HEK293 (cell line): ENCODE measurements around the gene USP5.
A peak's percentile ranks its signal among the peaks of the same experiment; 100 is the strongest.

Experiments
- CTCF ChIA-PET: fragments of 350-600 bp; formaldehyde crosslinking; extraction: SDS; loops from one replicate; lab custom pipeline; 2021; ENCODE audit warnings: antibody characterized with exemption; lab: Yijun Ruan, JAX
- POLR2A ChIA-PET: fragments of 300-600 bp; formaldehyde crosslinking; extraction: SDS; loops from one replicate; lab custom pipeline; 2020; ENCODE audit warnings: antibody characterized with exemption, inconsistent platforms; lab: Yijun Ruan, JAX
- H3K27ac ChIP-seq: fragments of 200-500 bp; sonication (Bioruptor generic); 2 replicates; pipeline ENCODE4 v1.5.1; 2014; ENCODE audit warnings: low read depth, low read length, control low read depth, inconsistent platforms; ENCODE audit errors: extremely low read depth
- H3K36me3 ChIP-seq, 2 experiments: fragments of 200-500 bp in 1 of 2; sonication (Bioruptor generic) in 1 of 2; 1 replicate in 1 of 2; 2 replicates in 1 of 2; pipeline ENCODE4 v1.5.1; 2014 to 2017; ENCODE audit warnings: inconsistent platforms in 2 of 2, low read length in 2 of 2; ENCODE audit not compliant: control insufficient read depth in 2 of 2, insufficient read depth in 1 of 2
- H3K4me1 ChIP-seq: fragments of 200-500 bp; sonication (Bioruptor generic); 2 replicates; pipeline ENCODE4 v1.5.1; 2014; ENCODE audit warnings: mild to moderate bottlenecking, low read length, inconsistent platforms; ENCODE audit not compliant: control insufficient read depth, insufficient read depth
- H3K4me3 ChIP-seq: 2 replicates; pipeline ENCODE4 v1.5.1; 2011; ENCODE audit warnings: low read depth, mild to moderate bottlenecking, control low read depth, low read length, moderate library complexity
- H3K9me3 ChIP-seq: fragments of 200-500 bp; sonication (Bioruptor generic); 2 replicates; pipeline ENCODE4 v1.5.1; 2014; ENCODE audit warnings: low read depth, low read length, inconsistent platforms; ENCODE audit not compliant: control insufficient read depth, insufficient read depth
- EGR2 ChIP-seq: fragments of 450-650 bp; formaldehyde crosslinking; IDR thresholded peaks from 2 replicates; pipeline ENCODE4 v1.5.1; 2016; ENCODE audit warnings: low read depth, missing biosample characterization, missing genetic modification characterization
- GFI1B ChIP-seq: fragments of 450-650 bp; formaldehyde crosslinking; IDR thresholded peaks from 2 replicates; pipeline ENCODE4 v1.5.1; 2016; ENCODE audit warnings: missing biosample characterization, missing genetic modification characterization
- GLI2 ChIP-seq: fragments of 450-650 bp; formaldehyde crosslinking; IDR thresholded peaks from 2 replicates; pipeline ENCODE4; 2017; ENCODE audit warnings: missing biosample characterization, missing genetic modification characterization, low read depth, borderline replicate concordance
- IKZF3 ChIP-seq: fragments of 450-650 bp; IDR thresholded peaks from 2 replicates; pipeline ENCODE4 v1.5.0; 2018; ENCODE audit warnings: missing biosample characterization, mild to moderate bottlenecking, missing genetic modification characterization, moderate library complexity
- SP7 ChIP-seq: fragments of 450-650 bp; formaldehyde crosslinking; IDR thresholded peaks from 2 replicates; pipeline ENCODE4 v1.5.1; 2016; ENCODE audit warnings: missing biosample characterization, missing genetic modification characterization
- ZBTB20 ChIP-seq: fragments of 450-650 bp; formaldehyde crosslinking; IDR thresholded peaks from 2 replicates; pipeline ENCODE4 v1.5.1; 2016; ENCODE audit warnings: missing biosample characterization, missing genetic modification characterization
- ZFHX2 ChIP-seq: fragments of 450-650 bp; formaldehyde crosslinking; conservative IDR thresholded peaks from 2 replicates; pipeline ENCODE4 v1.5.1; 2016; ENCODE audit warnings: missing biosample characterization, missing genetic modification characterization
- ZFP37 ChIP-seq: fragments of 450-650 bp; formaldehyde crosslinking; IDR thresholded peaks from 2 replicates; pipeline ENCODE4 v1.5.1; 2016; ENCODE audit warnings: missing biosample characterization, missing genetic modification characterization
- ZFP41 ChIP-seq: fragments of 450-650 bp; formaldehyde crosslinking; IDR thresholded peaks from 2 replicates; pipeline ENCODE4 v1.5.1; 2016; ENCODE audit warnings: missing biosample characterization, missing genetic modification characterization, borderline replicate concordance
- ZIC2 ChIP-seq: fragments of 450-650 bp; formaldehyde crosslinking; IDR thresholded peaks from 2 replicates; pipeline ENCODE4 v1.5.1; 2016; ENCODE audit warnings: missing biosample characterization, missing genetic modification characterization
- ZNF184 ChIP-seq: fragments of 450-650 bp; IDR thresholded peaks from 2 replicates; pipeline ENCODE4 v1.5.1; 2018; ENCODE audit warnings: missing biosample characterization, mild to moderate bottlenecking, missing genetic modification characterization
- ZNF211 ChIP-seq: fragments of 450-650 bp; formaldehyde crosslinking; IDR thresholded peaks from 2 replicates; pipeline ENCODE4 v1.5.1; 2016; ENCODE audit warnings: low read depth, missing biosample characterization, missing genetic modification characterization
- ZNF341 ChIP-seq: fragments of 450-650 bp; formaldehyde crosslinking; IDR thresholded peaks from 2 replicates; pipeline ENCODE4; 2016; ENCODE audit warnings: low read depth, missing biosample characterization, missing genetic modification characterization
- ZNF37A ChIP-seq: fragments of 450-650 bp; IDR thresholded peaks from 2 replicates; pipeline ENCODE4 v1.5.1; 2018; ENCODE audit warnings: missing biosample characterization, missing genetic modification characterization
- ZNF416 ChIP-seq: fragments of 450-650 bp; formaldehyde crosslinking; IDR thresholded peaks from 2 replicates; pipeline ENCODE4 v1.5.1; 2016; ENCODE audit warnings: missing biosample characterization, missing genetic modification characterization
- ZNF501 ChIP-seq: fragments of 450-650 bp; formaldehyde crosslinking; IDR thresholded peaks from 2 replicates; pipeline ENCODE4 v1.5.1; 2016; ENCODE audit warnings: missing biosample characterization, missing genetic modification characterization
- ZNF600 ChIP-seq: fragments of 450-650 bp; formaldehyde crosslinking; IDR thresholded peaks from 2 replicates; pipeline ENCODE4 v1.5.1; 2016; ENCODE audit warnings: missing biosample characterization, missing genetic modification characterization
- ZNF610 ChIP-seq: fragments of 450-650 bp; formaldehyde crosslinking; IDR thresholded peaks from 2 replicates; pipeline ENCODE4 v1.5.1; 2016; ENCODE audit warnings: missing biosample characterization, missing genetic modification characterization, borderline replicate concordance
- ZNF626 ChIP-seq: fragments of 450-650 bp; sonication (Bioruptor Pico); formaldehyde crosslinking; IDR thresholded peaks from 2 replicates; pipeline ENCODE4 v1.5.1; 2018; ENCODE audit warnings: missing biosample characterization, missing genetic modification characterization, inconsistent platforms
- ZNF707 ChIP-seq: fragments of 450-650 bp; formaldehyde crosslinking; IDR thresholded peaks from 2 replicates; pipeline ENCODE4 v1.5.1; 2016; ENCODE audit warnings: missing biosample characterization, missing genetic modification characterization
- ZXDB ChIP-seq: fragments of 450-650 bp; formaldehyde crosslinking; IDR thresholded peaks from 2 replicates; pipeline ENCODE4 v1.5.1; 2016; ENCODE audit warnings: missing biosample characterization, missing genetic modification characterization
- TF ChIP-seq, protein P1 (sequence below): fragments of 450-650 bp; formaldehyde crosslinking; IDR thresholded peaks from 2 replicates; pipeline ENCODE4 v1.5.1; 2016; ENCODE audit warnings: missing biosample characterization, missing genetic modification characterization
- TF ChIP-seq, protein P2 (sequence below): fragments of 450-650 bp; formaldehyde crosslinking; IDR thresholded peaks from 2 replicates; pipeline ENCODE4 v1.5.1; 2017; ENCODE audit warnings: missing biosample characterization, missing genetic modification characterization
- TF ChIP-seq, protein P3 (sequence below): fragments of 450-650 bp; formaldehyde crosslinking; IDR thresholded peaks from 2 replicates; pipeline ENCODE4 v1.5.1; 2016; ENCODE audit warnings: missing biosample characterization, missing genetic modification characterization
- TF ChIP-seq, protein P4 (sequence below): fragments of 450-650 bp; formaldehyde crosslinking; IDR thresholded peaks from 2 replicates; pipeline ENCODE4 v1.5.1; 2016; ENCODE audit warnings: missing biosample characterization, missing genetic modification characterization
- TF ChIP-seq, protein P5 (sequence below): fragments of 450-650 bp; formaldehyde crosslinking; IDR thresholded peaks from 2 replicates; pipeline ENCODE4 v1.5.1; 2017; ENCODE audit warnings: missing biosample characterization, missing genetic modification characterization

The USP5 gene

DNA sequence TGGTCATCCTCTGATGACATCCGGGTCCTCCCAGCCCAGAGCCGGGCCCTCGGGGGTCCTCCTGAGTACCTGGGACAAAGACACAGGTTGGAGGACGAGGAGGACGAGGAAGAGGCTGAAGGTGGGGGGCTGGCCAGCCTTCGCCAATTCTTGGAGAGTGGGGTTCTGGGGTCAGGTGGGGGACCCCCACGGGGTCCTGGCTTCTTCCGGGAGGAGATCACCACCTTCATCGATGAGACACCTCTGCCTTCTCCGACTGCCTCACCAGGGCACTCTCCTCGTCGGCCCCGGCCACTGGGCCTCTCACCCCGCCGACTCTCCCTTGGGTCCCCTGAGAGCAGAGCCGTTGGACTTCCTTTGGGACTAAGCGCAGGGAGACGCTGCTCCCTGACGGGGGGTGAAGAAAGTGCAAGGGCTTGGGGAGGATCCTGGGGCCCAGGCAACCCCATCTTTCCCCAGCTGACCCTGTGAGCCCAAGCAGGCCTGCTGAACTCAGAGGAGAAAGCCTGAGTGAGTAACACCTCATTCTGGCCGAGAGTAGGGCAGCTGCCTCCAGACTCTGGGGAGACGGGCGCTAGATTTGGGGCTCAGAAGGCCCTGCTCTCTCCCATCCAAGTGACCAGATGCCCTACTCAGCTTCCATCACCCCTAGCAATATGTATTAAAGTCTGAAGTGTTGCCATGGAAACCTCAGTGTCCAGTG is 25.1 kb upstream of the USP5 start (continued):
- TF ChIP-seq, protein P1, sequence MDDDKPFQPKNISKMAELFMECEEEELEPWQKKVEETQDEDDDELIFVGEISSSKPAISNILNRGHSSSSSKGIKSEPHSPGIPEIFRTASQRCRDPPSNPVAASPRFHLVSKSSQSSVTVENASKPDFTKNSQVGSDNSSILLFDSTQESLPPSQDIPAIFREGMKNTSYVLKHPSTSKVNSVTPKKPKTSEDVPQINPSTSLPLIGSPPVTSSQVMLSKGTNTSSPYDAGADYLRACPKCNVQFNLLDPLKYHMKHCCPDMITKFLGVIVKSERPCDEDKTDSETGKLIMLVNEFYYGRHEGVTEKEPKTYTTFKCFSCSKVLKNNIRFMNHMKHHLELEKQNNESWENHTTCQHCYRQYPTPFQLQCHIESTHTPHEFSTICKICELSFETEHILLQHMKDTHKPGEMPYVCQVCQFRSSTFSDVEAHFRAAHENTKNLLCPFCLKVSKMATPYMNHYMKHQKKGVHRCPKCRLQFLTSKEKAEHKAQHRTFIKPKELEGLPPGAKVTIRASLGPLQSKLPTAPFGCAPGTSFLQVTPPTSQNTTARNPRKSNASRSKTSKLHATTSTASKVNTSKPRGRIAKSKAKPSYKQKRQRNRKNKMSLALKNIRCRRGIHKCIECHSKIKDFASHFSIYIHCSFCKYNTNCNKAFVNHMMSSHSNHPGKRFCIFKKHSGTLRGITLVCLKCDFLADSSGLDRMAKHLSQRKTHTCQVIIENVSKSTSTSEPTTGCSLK (tag by site-specific recombination): no peak

DNA sequence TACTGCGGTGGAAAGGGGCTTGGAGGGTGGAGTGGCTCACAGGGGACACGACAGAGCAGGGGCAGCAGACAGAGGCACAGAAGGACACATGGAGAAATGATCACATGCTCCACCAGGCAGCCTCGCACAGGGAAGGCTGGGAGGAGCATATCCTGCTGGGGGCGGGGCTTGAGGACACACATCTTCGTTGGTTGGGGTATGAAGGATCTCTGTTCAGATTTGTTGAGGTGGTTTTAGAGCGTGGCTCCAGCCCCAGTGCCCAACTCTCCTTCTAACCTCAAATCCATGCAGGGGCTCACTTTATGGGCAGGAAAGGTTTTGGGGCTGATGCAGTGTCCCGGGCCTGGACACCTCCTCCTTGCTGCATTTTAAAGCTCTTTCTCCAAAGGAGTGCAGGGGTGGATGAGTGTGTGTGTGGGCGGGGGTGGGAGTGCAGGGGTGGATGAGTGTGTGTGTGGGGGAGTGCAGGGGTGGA is 24.5 kb upstream of the USP5 start:
- no peak overlapping the region; the same call in 1 of the 2 replicates for H3K27ac ChIP-seq
- POLR2A ChIA-PET: interaction anchor here (0.7 to 6.0 kb wide), 9 partner anchors 25 to 293 kb away, joined by 3 to 55 read pairs (median 4); partner anchors contain the start of genes CDCA3, COPS7A, GAPDH and MLF2
- no peaks in the 10 kb centered on the region for H3K9me3 ChIP-seq
- CTCF ChIA-PET: interaction anchor here (0.6 to 8.1 kb wide), 6 partner anchors 24 to 459 kb away, joined by 3 to 116 read pairs (median 3); partner anchors contain the start of genes MLF2, TPI1 and USP5
- H3K36me3 ChIP-seq: peaks cover 3 to 30% of the 10 kb centered on the region in 2 experiments
- H3K4me3 ChIP-seq: no peak overlapping the region
- no peaks in the 10 kb centered on the region for H3K4me1 ChIP-seq
- TF ChIP-seq GFI1B (tag by site-specific recombination) (0 out of 2 replicates have a peak, but pooled peaks have one; percentile 55), ZIC2 (no peak), ZFHX2 (tag by site-specific recombination) (peak; percentile 74), ZNF707 (no peak), ZFP41 (tag by site-specific recombination) (no peak), ZNF501 (0 out of 2 replicates have a peak, but pooled peaks have one; percentile 38), ZBTB20 (tag by site-specific recombination) (peak; percentile 94), ZNF211 (tag by site-specific recombination) (no peak), ZNF341 (tag by site-specific recombination) (no peak), GLI2 (tag by site-specific recombination) (no peak), ZNF37A (tag by site-specific recombination) (no peak), ZNF610 (tag by site-specific recombination) (no peak), SP7 (tag by site-specific recombination) (0 out of 2 replicates have a peak, but pooled peaks have one; percentile 23), ZNF600 (tag by site-specific recombination) (peak; percentile 62), ZNF626 (no peak), ZFP37 (tag by site-specific recombination) (0 out of 2 replicates have a peak, but pooled peaks have one; percentile 31), ZXDB (tag by site-specific recombination) (peak; percentile 83), IKZF3 (tag by site-specific recombination) (peak; percentile 61; the same call in 1 of the 2 replicates), ZNF416 (tag by site-specific recombination) (no peak), ZNF184 (no peak), EGR2 (tag by site-specific recombination) (peak; percentile 48; the same call in 1 of the 2 replicates)
- TF ChIP-seq, protein P2, sequence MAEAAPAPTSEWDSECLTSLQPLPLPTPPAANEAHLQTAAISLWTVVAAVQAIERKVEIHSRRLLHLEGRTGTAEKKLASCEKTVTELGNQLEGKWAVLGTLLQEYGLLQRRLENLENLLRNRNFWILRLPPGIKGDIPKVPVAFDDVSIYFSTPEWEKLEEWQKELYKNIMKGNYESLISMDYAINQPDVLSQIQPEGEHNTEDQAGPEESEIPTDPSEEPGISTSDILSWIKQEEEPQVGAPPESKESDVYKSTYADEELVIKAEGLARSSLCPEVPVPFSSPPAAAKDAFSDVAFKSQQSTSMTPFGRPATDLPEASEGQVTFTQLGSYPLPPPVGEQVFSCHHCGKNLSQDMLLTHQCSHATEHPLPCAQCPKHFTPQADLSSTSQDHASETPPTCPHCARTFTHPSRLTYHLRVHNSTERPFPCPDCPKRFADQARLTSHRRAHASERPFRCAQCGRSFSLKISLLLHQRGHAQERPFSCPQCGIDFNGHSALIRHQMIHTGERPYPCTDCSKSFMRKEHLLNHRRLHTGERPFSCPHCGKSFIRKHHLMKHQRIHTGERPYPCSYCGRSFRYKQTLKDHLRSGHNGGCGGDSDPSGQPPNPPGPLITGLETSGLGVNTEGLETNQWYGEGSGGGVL (tag by site-specific recombination): peak; percentile 28; the same call in 1 of the 2 replicates
- TF ChIP-seq, protein P3, sequence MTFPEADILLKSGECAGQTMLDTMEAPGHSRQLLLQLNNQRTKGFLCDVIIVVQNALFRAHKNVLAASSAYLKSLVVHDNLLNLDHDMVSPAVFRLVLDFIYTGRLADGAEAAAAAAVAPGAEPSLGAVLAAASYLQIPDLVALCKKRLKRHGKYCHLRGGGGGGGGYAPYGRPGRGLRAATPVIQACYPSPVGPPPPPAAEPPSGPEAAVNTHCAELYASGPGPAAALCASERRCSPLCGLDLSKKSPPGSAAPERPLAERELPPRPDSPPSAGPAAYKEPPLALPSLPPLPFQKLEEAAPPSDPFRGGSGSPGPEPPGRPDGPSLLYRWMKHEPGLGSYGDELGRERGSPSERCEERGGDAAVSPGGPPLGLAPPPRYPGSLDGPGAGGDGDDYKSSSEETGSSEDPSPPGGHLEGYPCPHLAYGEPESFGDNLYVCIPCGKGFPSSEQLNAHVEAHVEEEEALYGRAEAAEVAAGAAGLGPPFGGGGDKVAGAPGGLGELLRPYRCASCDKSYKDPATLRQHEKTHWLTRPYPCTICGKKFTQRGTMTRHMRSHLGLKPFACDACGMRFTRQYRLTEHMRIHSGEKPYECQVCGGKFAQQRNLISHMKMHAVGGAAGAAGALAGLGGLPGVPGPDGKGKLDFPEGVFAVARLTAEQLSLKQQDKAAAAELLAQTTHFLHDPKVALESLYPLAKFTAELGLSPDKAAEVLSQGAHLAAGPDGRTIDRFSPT: no peak
- TF ChIP-seq, protein P4, sequence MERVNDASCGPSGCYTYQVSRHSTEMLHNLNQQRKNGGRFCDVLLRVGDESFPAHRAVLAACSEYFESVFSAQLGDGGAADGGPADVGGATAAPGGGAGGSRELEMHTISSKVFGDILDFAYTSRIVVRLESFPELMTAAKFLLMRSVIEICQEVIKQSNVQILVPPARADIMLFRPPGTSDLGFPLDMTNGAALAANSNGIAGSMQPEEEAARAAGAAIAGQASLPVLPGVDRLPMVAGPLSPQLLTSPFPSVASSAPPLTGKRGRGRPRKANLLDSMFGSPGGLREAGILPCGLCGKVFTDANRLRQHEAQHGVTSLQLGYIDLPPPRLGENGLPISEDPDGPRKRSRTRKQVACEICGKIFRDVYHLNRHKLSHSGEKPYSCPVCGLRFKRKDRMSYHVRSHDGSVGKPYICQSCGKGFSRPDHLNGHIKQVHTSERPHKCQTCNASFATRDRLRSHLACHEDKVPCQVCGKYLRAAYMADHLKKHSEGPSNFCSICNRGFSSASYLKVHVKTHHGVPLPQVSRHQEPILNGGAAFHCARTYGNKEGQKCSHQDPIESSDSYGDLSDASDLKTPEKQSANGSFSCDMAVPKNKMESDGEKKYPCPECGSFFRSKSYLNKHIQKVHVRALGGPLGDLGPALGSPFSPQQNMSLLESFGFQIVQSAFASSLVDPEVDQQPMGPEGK (tag by site-specific recombination): peak; percentile 17; the same call in 1 of the 2 replicates
- TF ChIP-seq, protein P5, sequence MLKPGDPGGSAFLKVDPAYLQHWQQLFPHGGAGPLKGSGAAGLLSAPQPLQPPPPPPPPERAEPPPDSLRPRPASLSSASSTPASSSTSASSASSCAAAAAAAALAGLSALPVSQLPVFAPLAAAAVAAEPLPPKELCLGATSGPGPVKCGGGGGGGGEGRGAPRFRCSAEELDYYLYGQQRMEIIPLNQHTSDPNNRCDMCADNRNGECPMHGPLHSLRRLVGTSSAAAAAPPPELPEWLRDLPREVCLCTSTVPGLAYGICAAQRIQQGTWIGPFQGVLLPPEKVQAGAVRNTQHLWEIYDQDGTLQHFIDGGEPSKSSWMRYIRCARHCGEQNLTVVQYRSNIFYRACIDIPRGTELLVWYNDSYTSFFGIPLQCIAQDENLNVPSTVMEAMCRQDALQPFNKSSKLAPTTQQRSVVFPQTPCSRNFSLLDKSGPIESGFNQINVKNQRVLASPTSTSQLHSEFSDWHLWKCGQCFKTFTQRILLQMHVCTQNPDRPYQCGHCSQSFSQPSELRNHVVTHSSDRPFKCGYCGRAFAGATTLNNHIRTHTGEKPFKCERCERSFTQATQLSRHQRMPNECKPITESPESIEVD (tag by site-specific recombination): no peak
